Keratinocyte (primary cell): ENCODE measurements around the gene CYP4F11.

Experiments used
- EZH2 ChIP-seq: IDR thresholded peaks from one replicate; pipeline ENCODE4 v1.6.1; 2012; ENCODE audit warnings: inconsistent platforms, mild to moderate bottlenecking, low read length, moderate library complexity
- TF ChIP-seq, protein P1 (sequence below), 3 experiments: IDR thresholded peaks in 1 of 3; conservative IDR thresholded peaks in 1 of 3; optimal IDR thresholded peaks in 1 of 3; 2 replicates in 2 of 3; 3 replicates in 1 of 3; pipeline versions ENCODE3 to v1.5.1; 2011; ENCODE audit warnings: low read length in 3 of 3, mild to moderate bottlenecking in 3 of 3, moderate library complexity in 2 of 3, control low read depth in 1 of 3, inconsistent platforms in 1 of 3; ENCODE audit not compliant: insufficient read depth in 2 of 3; ENCODE audit errors: extremely low read depth in 1 of 3

DNA sequence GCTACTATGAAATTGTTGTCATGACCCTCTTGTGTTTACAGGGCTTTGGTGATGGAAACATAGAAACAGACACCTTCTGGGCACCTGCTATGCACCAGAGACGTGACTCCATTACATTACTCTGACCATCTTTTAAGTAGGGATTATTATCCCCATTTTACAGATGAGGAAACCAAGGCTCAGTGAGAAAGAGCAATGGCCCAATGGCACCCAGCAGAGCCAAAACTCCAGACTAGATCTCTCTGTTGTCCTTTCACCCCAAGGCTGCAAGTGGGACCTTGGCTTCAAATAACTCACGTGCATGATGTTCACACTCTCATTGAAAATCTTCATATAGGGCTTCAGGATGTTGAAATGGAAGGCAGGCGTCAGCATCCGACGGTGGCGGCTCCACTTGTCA lies 42.3 kb downstream of the CYP4F11 start:
- TF ChIP-seq, protein P1, sequence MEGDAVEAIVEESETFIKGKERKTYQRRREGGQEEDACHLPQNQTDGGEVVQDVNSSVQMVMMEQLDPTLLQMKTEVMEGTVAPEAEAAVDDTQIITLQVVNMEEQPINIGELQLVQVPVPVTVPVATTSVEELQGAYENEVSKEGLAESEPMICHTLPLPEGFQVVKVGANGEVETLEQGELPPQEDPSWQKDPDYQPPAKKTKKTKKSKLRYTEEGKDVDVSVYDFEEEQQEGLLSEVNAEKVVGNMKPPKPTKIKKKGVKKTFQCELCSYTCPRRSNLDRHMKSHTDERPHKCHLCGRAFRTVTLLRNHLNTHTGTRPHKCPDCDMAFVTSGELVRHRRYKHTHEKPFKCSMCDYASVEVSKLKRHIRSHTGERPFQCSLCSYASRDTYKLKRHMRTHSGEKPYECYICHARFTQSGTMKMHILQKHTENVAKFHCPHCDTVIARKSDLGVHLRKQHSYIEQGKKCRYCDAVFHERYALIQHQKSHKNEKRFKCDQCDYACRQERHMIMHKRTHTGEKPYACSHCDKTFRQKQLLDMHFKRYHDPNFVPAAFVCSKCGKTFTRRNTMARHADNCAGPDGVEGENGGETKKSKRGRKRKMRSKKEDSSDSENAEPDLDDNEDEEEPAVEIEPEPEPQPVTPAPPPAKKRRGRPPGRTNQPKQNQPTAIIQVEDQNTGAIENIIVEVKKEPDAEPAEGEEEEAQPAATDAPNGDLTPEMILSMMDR (optimal IDR thresholded peaks at IDR 0.05 in 1 of 3, IDR thresholded peaks at IDR 0.05 in 1 of 3, conservative IDR thresholded peaks at IDR 0.05 in 1 of 3; ENCODE audit: extremely low read depth in 1 of 3, insufficient read depth in 2 of 3, low read length in 3 of 3): no peak
- no peak for TF ChIP-seq EZH2
